Smooth muscle cell of bladder (primary cell): ENCODE data around the gene HTR1B. TPM values are rescaled to one million over a fixed set of nuclear protein-coding genes. Genes with fewer than 3 reads are reported as not detected.

Source experiments
- total RNA-seq: library from RNA; depleted of rRNA; stranded (reverse); fragments of >200 nt; gene quantifications from 2 replicates; pipeline ENCODE4 v1.2.3, GENCODE V29; 2014

Gene HTR1B
- under 0.01 TPM in 1 of 2 replicates, not detected in the other for total RNA-seq

DNA sequence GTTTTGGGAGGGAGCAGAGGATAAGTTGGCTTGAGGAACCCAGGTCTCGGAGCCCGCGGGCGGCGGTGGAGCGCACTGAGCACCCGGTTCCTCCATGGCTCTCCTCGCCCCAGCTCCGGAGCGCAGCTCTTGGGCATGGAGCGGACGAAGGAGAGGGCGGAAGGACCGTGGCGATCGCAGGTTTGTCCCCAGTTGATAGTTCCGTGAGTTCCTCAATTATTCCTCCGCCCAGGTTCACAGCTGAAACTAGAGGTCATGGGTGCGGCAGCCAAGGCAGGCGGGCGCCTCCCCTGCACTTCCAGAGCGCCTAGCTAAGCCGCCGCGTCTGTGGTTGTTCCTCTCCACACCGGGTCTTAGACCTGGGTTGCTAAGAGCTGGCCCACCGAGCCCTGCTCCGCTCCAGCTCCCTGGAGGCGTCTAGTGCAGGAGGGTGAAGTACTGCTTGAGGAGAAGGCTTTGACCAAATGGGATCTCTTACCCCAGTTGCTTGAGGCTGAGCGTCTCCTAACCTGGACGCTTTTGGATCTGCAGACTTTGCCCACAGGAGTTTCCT lies at the start of gene HTR1B:
TSS of gene HTR1B (minus strand) at position 184 of the 553 bp plus-strand sequence. CDS start at position 96, 88 bp downstream.

Other genes starting within 250 kb of the HTR1B start
- not detected in 2 replicates for gene MEI4, start 189.5 kb upstream of the HTR1B start, total RNA-seq